Fibroblast of mammary gland (primary cell): ENCODE results near the gene COPS2.

Experiments used
- DNase-seq: peaks from one replicate; pipeline ENCODE4 v3.0.0-alpha.2; 2010; ENCODE audit warnings: low read depth
- H3K4me3 ChIP-seq: 2 replicates; pipeline ENCODE4 v1.5.1; 2011; ENCODE audit warnings: low read depth, mild to moderate bottlenecking, low read length, moderate library complexity; ENCODE audit not compliant: control insufficient read depth
- TF ChIP-seq, protein P1 (sequence below): conservative IDR thresholded peaks from 2 replicates; pipeline ENCODE4 v1.5.1; 2011; ENCODE audit warnings: low read depth, low read length, inconsistent platforms; ENCODE audit not compliant: control insufficient read depth, insufficient read depth

Gene COPS2

DNA sequence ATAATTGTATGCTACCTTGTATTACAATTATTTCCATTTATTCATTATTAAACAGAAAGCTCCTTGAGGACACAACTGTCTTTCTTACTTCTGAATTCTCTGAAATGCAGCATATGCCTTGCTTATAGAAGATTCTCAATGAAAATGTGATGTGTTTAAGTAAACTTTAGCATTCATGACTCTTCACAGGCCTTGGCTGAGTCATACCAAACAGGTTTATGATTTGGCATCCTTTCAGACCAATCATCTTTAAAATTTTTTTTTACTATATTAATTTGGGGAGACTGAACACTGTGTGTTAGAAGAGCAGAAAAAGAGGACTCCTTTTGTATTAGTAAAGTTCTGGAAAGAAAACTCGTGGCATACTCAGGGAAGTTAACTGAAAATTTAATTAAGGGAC is 8.3 kb upstream of the COPS2 start:
- peak; percentile 23 for DNase-seq
- TF ChIP-seq, protein P1, sequence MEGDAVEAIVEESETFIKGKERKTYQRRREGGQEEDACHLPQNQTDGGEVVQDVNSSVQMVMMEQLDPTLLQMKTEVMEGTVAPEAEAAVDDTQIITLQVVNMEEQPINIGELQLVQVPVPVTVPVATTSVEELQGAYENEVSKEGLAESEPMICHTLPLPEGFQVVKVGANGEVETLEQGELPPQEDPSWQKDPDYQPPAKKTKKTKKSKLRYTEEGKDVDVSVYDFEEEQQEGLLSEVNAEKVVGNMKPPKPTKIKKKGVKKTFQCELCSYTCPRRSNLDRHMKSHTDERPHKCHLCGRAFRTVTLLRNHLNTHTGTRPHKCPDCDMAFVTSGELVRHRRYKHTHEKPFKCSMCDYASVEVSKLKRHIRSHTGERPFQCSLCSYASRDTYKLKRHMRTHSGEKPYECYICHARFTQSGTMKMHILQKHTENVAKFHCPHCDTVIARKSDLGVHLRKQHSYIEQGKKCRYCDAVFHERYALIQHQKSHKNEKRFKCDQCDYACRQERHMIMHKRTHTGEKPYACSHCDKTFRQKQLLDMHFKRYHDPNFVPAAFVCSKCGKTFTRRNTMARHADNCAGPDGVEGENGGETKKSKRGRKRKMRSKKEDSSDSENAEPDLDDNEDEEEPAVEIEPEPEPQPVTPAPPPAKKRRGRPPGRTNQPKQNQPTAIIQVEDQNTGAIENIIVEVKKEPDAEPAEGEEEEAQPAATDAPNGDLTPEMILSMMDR = no peak
- H3K4me3 ChIP-seq = no peak overlapping the region

DNA sequence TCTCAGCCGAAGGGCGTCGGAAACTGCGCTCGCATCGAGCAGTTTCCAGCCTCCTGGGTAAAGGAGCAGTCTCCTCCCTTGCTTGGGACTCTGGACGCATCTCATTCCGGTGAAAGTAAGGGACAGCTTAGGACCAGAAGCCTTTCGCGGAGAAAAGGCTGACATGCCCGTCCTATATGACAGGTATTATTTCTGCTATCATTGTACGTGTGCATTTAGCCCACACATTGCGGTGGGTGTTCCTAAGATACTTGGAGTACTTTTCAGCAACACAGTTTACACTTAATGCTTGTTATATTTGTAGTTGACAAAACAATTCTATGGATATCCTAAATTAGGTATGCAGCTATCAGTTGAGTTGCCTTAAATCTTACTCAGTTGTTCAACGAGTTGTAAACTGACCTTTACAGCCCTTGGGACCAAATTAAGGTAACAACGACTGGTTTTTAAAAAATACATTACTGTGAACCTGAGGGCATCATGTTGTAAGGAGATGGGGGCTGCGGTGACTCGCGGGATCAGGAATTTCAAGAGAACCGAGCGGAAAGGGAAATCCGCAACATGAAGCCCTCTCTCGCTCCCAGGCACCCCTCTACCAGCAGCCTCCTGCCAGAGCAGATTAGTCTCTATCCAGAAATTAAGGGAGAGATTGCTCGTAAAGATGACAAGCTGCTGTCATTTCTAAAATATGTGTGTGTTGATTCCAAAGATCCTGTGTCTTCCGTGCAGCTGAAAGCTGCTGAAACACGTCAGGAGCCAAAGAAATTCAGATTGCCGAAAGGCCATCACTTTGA is 632 bp upstream of the COPS2 start:
- H3K4me3 ChIP-seq = peak overlapping the region; percentile 100
- TF ChIP-seq, protein P1 = no peak
- peak; percentile 30 for DNase-seq

DNA sequence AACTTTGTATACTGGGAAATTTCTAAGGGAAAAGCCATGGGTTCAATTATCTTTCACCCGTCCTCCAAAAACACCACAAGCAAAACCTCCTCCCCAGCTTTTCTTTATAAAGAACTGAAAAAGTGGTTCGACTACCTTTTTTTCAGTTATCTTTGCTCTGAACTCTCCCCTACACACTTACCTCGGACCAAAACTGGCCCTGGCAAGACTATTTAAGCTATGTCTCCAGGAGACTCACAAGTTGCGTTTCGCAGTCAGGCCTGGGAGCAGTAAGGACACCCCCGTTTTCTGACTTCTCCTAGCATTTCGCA is 645 bp downstream of the COPS2 start:
- DNase-seq = no peak
- peak overlapping the region; percentile 100 for H3K4me3 ChIP-seq
- TF ChIP-seq, protein P1 = no peak

DNA sequence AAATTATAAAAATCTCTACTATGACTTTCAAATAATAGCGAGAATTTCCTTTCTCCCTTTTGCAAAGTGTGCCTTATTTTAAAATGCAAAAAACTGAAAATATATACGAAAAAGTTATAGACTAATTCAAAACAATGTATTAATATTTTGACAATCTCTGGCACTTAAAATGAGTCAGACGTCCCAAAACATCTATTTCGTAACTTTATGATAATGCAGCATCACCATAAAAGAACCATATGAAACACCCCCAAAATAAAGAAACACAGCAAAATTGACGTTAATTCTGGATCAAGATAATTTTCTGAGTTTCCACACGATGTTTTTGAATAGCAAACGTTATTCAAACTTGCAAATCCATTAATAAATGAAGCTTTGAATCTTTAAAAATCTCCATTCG is 1.0 kb downstream of the COPS2 start:
- TF ChIP-seq, protein P1 = no peak
- DNase-seq = peak; percentile 42
- peak overlapping the region; percentile 100 for H3K4me3 ChIP-seq

DNA sequence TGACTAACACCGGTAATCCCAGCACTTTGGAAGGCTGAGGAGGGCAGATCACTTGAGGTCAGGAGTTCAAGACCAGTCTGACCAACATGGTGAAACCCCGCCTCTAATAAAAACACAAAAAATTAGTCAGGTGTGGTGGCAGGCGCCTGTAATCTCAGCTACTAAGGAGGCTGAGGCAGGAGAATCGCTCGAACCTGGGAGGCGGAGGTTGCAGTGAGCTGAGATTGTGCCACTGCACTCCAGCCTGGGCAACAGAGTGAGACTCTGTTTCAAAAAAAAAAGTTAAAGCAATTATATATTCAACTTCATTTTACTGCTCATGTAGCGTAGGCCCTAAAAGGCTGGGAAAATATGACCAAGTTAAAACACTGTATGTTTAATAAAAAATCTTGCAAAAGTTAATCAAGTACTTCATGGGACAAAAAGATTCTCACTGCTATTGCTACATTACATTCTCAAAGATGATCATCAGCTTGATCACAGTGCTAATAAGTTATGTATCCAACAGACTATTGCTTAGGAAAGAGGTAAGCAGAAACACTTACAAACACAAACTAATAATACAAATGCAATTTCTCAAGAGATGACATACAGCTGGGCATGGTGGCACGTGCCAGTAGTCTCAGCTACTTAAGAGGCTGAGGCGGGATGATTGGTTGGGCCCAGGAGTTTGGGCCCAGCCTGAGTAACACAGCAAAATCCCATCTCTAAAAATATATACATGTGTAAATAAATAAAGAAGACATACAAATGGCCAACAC is 2.7 kb downstream of the COPS2 start:
- DNase-seq = no peak
- H3K4me3 ChIP-seq = no peak overlapping the region
- TF ChIP-seq, protein P1 = no peak

DNA sequence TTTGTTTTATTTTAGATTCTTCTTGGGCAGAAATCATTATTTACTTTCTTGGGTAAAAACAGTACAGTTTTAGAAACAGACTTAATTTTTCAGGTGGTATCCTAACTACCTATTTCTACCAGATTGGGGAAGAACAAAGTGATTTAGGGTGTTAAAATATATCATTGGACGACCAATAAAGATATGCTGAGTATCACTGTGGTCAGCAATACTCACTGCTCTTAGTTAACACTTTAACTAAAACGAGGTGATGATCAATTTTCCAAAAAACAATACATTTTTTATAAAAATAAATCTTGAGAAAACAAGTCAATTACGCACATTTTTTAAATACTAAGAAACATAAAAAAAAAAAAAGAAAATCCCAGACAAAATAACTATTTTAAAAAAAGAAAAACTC is 3.6 kb downstream of the COPS2 start:
- DNase-seq = no peak
- TF ChIP-seq, protein P1 = no peak
- H3K4me3 ChIP-seq = no peak overlapping the region

DNA sequence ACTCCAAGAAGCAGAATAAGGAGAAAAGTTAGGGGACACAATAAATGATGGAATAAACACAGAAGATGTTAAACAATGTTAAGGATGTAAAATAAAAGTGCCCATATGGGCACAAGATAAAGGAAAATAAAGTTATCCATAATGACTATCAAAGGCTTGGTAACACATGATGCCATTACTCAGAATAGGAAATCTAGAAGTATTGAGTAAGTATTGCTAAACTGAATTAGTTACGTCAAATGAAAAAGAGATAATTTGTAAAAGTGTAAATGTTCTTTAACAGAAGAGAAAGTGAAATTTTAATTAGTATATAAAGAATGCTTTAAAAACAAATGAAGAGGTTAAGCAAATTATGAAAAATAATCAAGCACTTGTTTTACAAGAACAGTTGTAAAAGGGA is 6.7 kb downstream of the COPS2 start:
- H3K4me3 ChIP-seq = no peak overlapping the region
- no peak for DNase-seq
- TF ChIP-seq, protein P1 = no peak
